ENCODE measurements around the gene SLC38A8. TPM values are rescaled to one million over a fixed set of nuclear protein-coding genes. Genes with fewer than 3 reads are reported as not detected.

Gene SLC38A8
- total and polyA plus RNA-seq, 2 donors (not counting 1 experiment from before 2014, with no cell fraction given) = not detected

DNA sequence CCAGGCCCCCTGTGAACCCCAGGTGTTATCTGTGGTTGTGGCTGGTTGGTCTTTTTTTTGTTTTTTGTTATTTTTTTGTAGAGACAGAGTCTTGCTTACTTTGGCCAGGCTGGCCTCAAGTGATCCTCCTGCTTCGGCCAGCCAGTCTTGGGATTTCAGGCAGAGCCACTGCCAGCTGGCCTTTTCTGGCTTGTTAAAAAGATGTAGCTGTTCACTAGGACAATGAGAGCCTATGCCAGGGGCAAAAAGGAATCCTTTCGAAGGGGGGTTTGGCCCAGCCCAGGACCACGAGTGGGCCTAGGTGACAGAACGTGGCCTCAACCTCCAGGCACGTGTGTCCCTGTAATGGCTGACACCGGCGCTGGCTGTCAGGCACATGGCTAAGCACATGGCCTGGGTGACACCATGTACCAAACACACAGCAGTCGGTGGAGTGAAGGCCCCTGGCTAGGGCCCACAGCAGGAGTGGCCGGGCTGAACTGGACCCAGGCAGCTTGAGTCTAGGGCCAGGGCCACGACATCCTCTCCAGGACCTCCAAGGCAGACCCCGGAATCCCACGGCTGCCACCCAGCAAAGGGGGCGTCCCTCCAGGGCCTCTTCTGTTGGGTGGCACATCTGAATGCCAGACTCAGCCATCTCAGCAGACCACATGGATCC is 6.9 kb upstream of the SLC38A8 start:
- no peak overlapping the region for H2AFZ ChIP-seq (ENCODE audit: insufficient read depth, low read depth, low read length, poor library complexity, severe bottlenecking)
- no peak for ATAC-seq (ENCODE audit: low read depth)
- TF ChIP-seq, protein P1, sequence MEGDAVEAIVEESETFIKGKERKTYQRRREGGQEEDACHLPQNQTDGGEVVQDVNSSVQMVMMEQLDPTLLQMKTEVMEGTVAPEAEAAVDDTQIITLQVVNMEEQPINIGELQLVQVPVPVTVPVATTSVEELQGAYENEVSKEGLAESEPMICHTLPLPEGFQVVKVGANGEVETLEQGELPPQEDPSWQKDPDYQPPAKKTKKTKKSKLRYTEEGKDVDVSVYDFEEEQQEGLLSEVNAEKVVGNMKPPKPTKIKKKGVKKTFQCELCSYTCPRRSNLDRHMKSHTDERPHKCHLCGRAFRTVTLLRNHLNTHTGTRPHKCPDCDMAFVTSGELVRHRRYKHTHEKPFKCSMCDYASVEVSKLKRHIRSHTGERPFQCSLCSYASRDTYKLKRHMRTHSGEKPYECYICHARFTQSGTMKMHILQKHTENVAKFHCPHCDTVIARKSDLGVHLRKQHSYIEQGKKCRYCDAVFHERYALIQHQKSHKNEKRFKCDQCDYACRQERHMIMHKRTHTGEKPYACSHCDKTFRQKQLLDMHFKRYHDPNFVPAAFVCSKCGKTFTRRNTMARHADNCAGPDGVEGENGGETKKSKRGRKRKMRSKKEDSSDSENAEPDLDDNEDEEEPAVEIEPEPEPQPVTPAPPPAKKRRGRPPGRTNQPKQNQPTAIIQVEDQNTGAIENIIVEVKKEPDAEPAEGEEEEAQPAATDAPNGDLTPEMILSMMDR (IDR thresholded peaks at IDR 0.05) = no peak
- no peak for TF ChIP-seq EZH2 (IDR thresholded peaks at IDR 0.05; ENCODE audit: borderline replicate concordance, insufficient read depth, low read depth, low read length, poor library complexity, severe bottlenecking)
- H4K20me1 ChIP-seq (ENCODE audit: control insufficient read depth, insufficient read depth, low read length, poor library complexity, severe bottlenecking) = no peaks in the 10 kb centered on the region
- H3K79me2 ChIP-seq (ENCODE audit: control insufficient read depth, insufficient read depth, low read length) = no peaks in the 10 kb centered on the region
- H3K27ac ChIP-seq (ENCODE audit: low read length in 2 of 2) = no peak overlapping the region
- intact Hi-C loops (cut with micrococcal nuclease) = no loop called here
- peaks cover 4 to 45% of the 10 kb centered on the region in 2 experiments for H3K36me3 ChIP-seq (replicated peaks in 1 of 2; ENCODE audit: control extremely low read depth in 1 of 2, control insufficient read depth in 1 of 2, extremely low read depth in 1 of 2, insufficient read depth in 2 of 2, low read length in 1 of 2)
- no peak overlapping the region for H3K27ac Mint-ChIP-seq
- no peak for DNase-seq
- no peak overlapping the region for H3K4me3 ChIP-seq (ENCODE audit: control extremely low read depth in 1 of 5, extremely low read depth in 1 of 5, insufficient read depth in 1 of 5, low read depth in 2 of 5, low read length in 4 of 5)
- H3K4me2 ChIP-seq (replicated peaks; ENCODE audit: low read depth, low read length, poor library complexity, severe bottlenecking) = no peak overlapping the region
- 83% methylated on average over 13 of the region's 13 CpGs for WGBS (ENCODE audit: insufficient coverage)
- H3K9ac ChIP-seq (ENCODE audit: low read length) = no peak overlapping the region
- H3K4me1 ChIP-seq (ENCODE audit: control insufficient read depth in 2 of 2, insufficient read depth in 2 of 2, low read length in 2 of 2) = no peaks in the 10 kb centered on the region
- H3K4me3 Mint-ChIP-seq = no peak overlapping the region
- H3K4me1 Mint-ChIP-seq = no peaks in the 10 kb centered on the region
- peaks cover 0 to 2% (median 0%) of the 10 kb centered on the region in 3 donors for H3K9me3 ChIP-seq (ENCODE audit: control extremely low read depth in 1 of 3, control insufficient read depth in 2 of 3, insufficient read depth in 1 of 3, low read length in 2 of 3)
- no peaks in the 10 kb centered on the region for H3K9me3 Mint-ChIP-seq (ENCODE audit: insufficient read depth)
- CTCF ChIA-PET = no interaction called here
- peaks cover under 1% of the 10 kb centered on the region for H3K27me3 Mint-ChIP-seq
- POLR2A ChIA-PET = no interaction called here
- peaks cover 0 to 4% (median 0%) of the 10 kb centered on the region in 4 experiments for H3K27me3 ChIP-seq (replicated peaks in 1 of 4; ENCODE audit: control extremely low read depth in 1 of 4, control insufficient read depth in 3 of 4, insufficient read depth in 4 of 4, low read length in 3 of 4)

DNA sequence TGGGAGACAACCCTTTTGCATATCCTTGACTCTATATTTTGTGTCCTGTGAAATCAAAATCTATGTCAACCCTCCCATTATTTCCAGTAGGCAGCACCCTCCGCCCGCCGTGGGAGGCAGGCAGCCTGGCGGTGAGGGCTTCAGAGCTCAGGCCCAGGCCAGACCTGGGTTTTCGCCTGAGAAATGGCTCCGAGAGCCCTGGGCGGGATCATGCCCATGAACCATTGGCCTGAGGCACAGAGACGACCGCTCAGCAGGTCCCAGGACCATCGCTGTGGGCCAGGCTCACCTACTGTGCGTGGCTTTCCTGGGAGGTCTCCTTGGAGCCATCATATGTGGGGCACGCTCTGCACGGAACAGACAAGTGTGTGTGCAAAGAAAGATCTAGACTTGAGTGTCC is 6.3 kb upstream of the SLC38A8 start:
- peaks cover 0 to 7% (median under 1%) of the 10 kb centered on the region in 4 experiments for H3K27me3 ChIP-seq (replicated peaks in 1 of 4; ENCODE audit: control extremely low read depth in 1 of 4, control insufficient read depth in 3 of 4, insufficient read depth in 4 of 4, low read length in 3 of 4)
- no peak overlapping the region for H3K4me3 ChIP-seq (ENCODE audit: control extremely low read depth in 1 of 5, extremely low read depth in 1 of 5, insufficient read depth in 1 of 5, low read depth in 2 of 5, low read length in 4 of 5)
- no peak overlapping the region for H2AFZ ChIP-seq (ENCODE audit: insufficient read depth, low read depth, low read length, poor library complexity, severe bottlenecking)
- no peak overlapping the region for H3K9ac ChIP-seq (ENCODE audit: low read length)
- no peak overlapping the region for H3K27ac ChIP-seq (ENCODE audit: low read length in 2 of 2)
- POLR2A ChIA-PET = no interaction called here
- Mint-ChIP-seq H3K4me1 (no peaks in the 10 kb centered on the region), H3K9me3 (ENCODE audit: insufficient read depth) (no peaks in the 10 kb centered on the region), H3K27me3 (peaks cover 7% of the 10 kb centered on the region), H3K27ac (no peak overlapping the region), H3K4me3 (no peak overlapping the region)
- no peaks in the 10 kb centered on the region for H3K4me1 ChIP-seq (ENCODE audit: control insufficient read depth in 2 of 2, insufficient read depth in 2 of 2, low read length in 2 of 2)
- TF ChIP-seq, protein P1 (IDR thresholded peaks at IDR 0.05) = no peak
- no peak for TF ChIP-seq EZH2 (IDR thresholded peaks at IDR 0.05; ENCODE audit: borderline replicate concordance, insufficient read depth, low read depth, low read length, poor library complexity, severe bottlenecking)
- H3K4me2 ChIP-seq (replicated peaks; ENCODE audit: low read depth, low read length, poor library complexity, severe bottlenecking) = no peak overlapping the region
- ATAC-seq (ENCODE audit: low read depth) (no peak), DNase-seq (no peak)
- intact Hi-C loops (cut with micrococcal nuclease) = no loop called here
- 89% methylated on average over 10 of the region's 13 CpGs for WGBS (ENCODE audit: insufficient coverage)
- peaks cover 4 to 38% of the 10 kb centered on the region in 2 experiments for H3K36me3 ChIP-seq (replicated peaks in 1 of 2; ENCODE audit: control extremely low read depth in 1 of 2, control insufficient read depth in 1 of 2, extremely low read depth in 1 of 2, insufficient read depth in 2 of 2, low read length in 1 of 2)
- H4K20me1 ChIP-seq (ENCODE audit: control insufficient read depth, insufficient read depth, low read length, poor library complexity, severe bottlenecking) = no peaks in the 10 kb centered on the region
- peaks cover 0 to 2% (median 0%) of the 10 kb centered on the region in 3 donors for H3K9me3 ChIP-seq (ENCODE audit: control extremely low read depth in 1 of 3, control insufficient read depth in 2 of 3, insufficient read depth in 1 of 3, low read length in 2 of 3)
- CTCF ChIA-PET = no interaction called here
- H3K79me2 ChIP-seq (ENCODE audit: control insufficient read depth, insufficient read depth, low read length) = no peaks in the 10 kb centered on the region
